ENCODE results near the gene RNF113A. TPM values are rescaled to one million over a fixed set of nuclear protein-coding genes. Genes with fewer than 3 reads are reported as not detected.
"Not testable (repeated sequence)": the region's sequence is repeated elsewhere in the genome, so short reads cannot be mapped to it uniquely, and the experiment has no call there.

Gene RNF113A
- total and polyA plus RNA-seq, 4 donors: 6.6 to 10.1 (median 8.5) TPM

- Histone ChIP-seq H3K27ac (ENCODE audit: low read depth in 1 of 2, low read length in 2 of 2) (no peak overlapping the region), H3K9me3 (ENCODE audit: control insufficient read depth in 4 of 4, low read length in 3 of 4) (no peaks in the 10 kb centered on the region), H3K4me3 (ENCODE audit: low read depth in 1 of 3, low read length in 3 of 3) (no peak overlapping the region), H3K36me3 (ENCODE audit: control insufficient read depth in 4 of 4, insufficient read depth in 3 of 4, low read depth in 1 of 4, low read length in 3 of 4) (no peaks in the 10 kb centered on the region), H3K9ac (ENCODE audit: low read depth in 1 of 2, low read length in 2 of 2) (no peak overlapping the region), H3K4me1 (ENCODE audit: control insufficient read depth in 4 of 4, insufficient read depth in 4 of 4, low read length in 3 of 4) (no peaks in the 10 kb centered on the region), H3K27me3 (ENCODE audit: control insufficient read depth in 4 of 4, insufficient read depth in 4 of 4, low read length in 3 of 4) (no peaks in the 10 kb centered on the region)
- TF ChIP-seq RXRA (IDR thresholded peaks at IDR 0.05): no peak
- TF ChIP-seq TAF1 (conservative IDR thresholded peaks at IDR 0.05): no peak
- TF ChIP-seq HNF4G (IDR thresholded peaks at IDR 0.05): no peak
- TF ChIP-seq FOXA1 (IDR thresholded peaks at IDR 0.05): no peak
- TF ChIP-seq HNF4A (conservative IDR thresholded peaks at IDR 0.05): no peak
- TF ChIP-seq YY1 (IDR thresholded peaks at IDR 0.05): no peak
- TF ChIP-seq CTCF (IDR thresholded peaks at IDR 0.05; ENCODE audit: low read depth, low read length, missing input control): no peak
- TF ChIP-seq ATF3 (IDR thresholded peaks at IDR 0.05): no peak
- TF ChIP-seq NR2F2 (IDR thresholded peaks at IDR 0.05): no peak
- TF ChIP-seq FOXA2 (IDR thresholded peaks at IDR 0.05): no peak
- no peak for TF ChIP-seq JUND (IDR thresholded peaks at IDR 0.05)
- no peak for TF ChIP-seq ZBTB33 (IDR thresholded peaks at IDR 0.05)
- no peak for TF ChIP-seq SP1 (IDR thresholded peaks at IDR 0.05)
- WGBS: 16% methylated on average over 2 of the region's 2 CpGs
- DNase-seq (ENCODE audit: low spot score): no peak
These were observed 27.6 kb upstream of the RNF113A start for GRCh38 chrX:119899125-119899524.

- WGBS: 67% methylated on average over 4 of the region's 4 CpGs
- no peak for DNase-seq (ENCODE audit: low spot score)
- H3K36me3 ChIP-seq (ENCODE audit: control insufficient read depth in 4 of 4, insufficient read depth in 3 of 4, low read depth in 1 of 4, low read length in 3 of 4): no peaks in the 10 kb centered on the region
- no peak within 1 kb of the TSS for H3K9ac ChIP-seq (ENCODE audit: low read depth in 1 of 2, low read length in 2 of 2)
- no peak within 1 kb of the TSS for H3K27ac ChIP-seq (ENCODE audit: low read depth in 1 of 2, low read length in 2 of 2)
- no peaks in the 10 kb centered on the region for H3K9me3 ChIP-seq (ENCODE audit: control insufficient read depth in 4 of 4, low read length in 3 of 4)
- no peak for TF ChIP-seq GABPA (IDR thresholded peaks at IDR 0.05 in 1 of 2, conservative IDR thresholded peaks at IDR 0.05 in 1 of 2)
- H3K4me3 ChIP-seq (ENCODE audit: low read depth in 1 of 3, low read length in 3 of 3): no peak within 1 kb of the TSS
- H3K27me3 ChIP-seq (ENCODE audit: control insufficient read depth in 4 of 4, insufficient read depth in 4 of 4, low read length in 3 of 4): no peaks in the 10 kb centered on the region
- no peaks in the 10 kb centered on the region for H3K4me1 ChIP-seq (ENCODE audit: control insufficient read depth in 4 of 4, insufficient read depth in 4 of 4, low read length in 3 of 4)
These were observed 24.4 kb upstream of the RNF113A start, which contains the start of gene AKAP14 for GRCh38 chrX:119895843-119896326. TSS of gene AKAP14 (plus strand) at chrX:119895893. CDS start at chrX:119903224, 7,331 bp downstream.

GRCh38 chrX:119891961-119892692 is 20.6 kb upstream of the RNF113A start:
- H3K9me3 ChIP-seq (ENCODE audit: control insufficient read depth in 4 of 4, low read length in 3 of 4); H3K4me1 ChIP-seq (ENCODE audit: control insufficient read depth in 4 of 4, insufficient read depth in 4 of 4, low read length in 3 of 4); H3K27ac ChIP-seq (ENCODE audit: low read depth in 1 of 2, low read length in 2 of 2); DNase-seq (ENCODE audit: low spot score); H3K27me3 ChIP-seq (ENCODE audit: control insufficient read depth in 4 of 4, insufficient read depth in 4 of 4, low read length in 3 of 4); H3K4me3 ChIP-seq (ENCODE audit: low read depth in 1 of 3, low read length in 3 of 3); H3K9ac ChIP-seq (ENCODE audit: low read depth in 1 of 2, low read length in 2 of 2); H3K36me3 ChIP-seq (ENCODE audit: control insufficient read depth in 4 of 4, insufficient read depth in 3 of 4, low read depth in 1 of 4, low read length in 3 of 4): not testable (repeated sequence)
- WGBS: 86% methylated on average over 16 of the region's 16 CpGs

GRCh38 chrX:119890626-119891025 is 19.1 kb upstream of the RNF113A start:
- H3K36me3 ChIP-seq (ENCODE audit: control insufficient read depth in 4 of 4, insufficient read depth in 3 of 4, low read depth in 1 of 4, low read length in 3 of 4); H3K9me3 ChIP-seq (ENCODE audit: control insufficient read depth in 4 of 4, low read length in 3 of 4); H3K27me3 ChIP-seq (ENCODE audit: control insufficient read depth in 4 of 4, insufficient read depth in 4 of 4, low read length in 3 of 4); H3K4me3 ChIP-seq (ENCODE audit: low read depth in 1 of 3, low read length in 3 of 3); H3K9ac ChIP-seq (ENCODE audit: low read depth in 1 of 2, low read length in 2 of 2); H3K27ac ChIP-seq (ENCODE audit: low read depth in 1 of 2, low read length in 2 of 2); DNase-seq (ENCODE audit: low spot score); H3K4me1 ChIP-seq (ENCODE audit: control insufficient read depth in 4 of 4, insufficient read depth in 4 of 4, low read length in 3 of 4): not testable (repeated sequence)
- 85% methylated on average over 32 of the region's 36 CpGs for WGBS

Data from liver (tissue), 9 donors.